WTC11 (cell line): Measurements from ENCODE around the gene CCDC83. TPM values are rescaled to one million over a fixed set of nuclear protein-coding genes. Genes with fewer than 3 reads are reported as not detected.

Experiments used
- ATAC-seq: fragments of 200-7000 bp; cut with Tn5 transposase; 2 replicates; pipeline ENCODE4 v1.10.0; 2021; ENCODE audit warnings: mild to moderate bottlenecking, moderate library complexity
- CTCF ChIA-PET: fragments of 300-600 bp; sonication (Branson Sonifier 250); formaldehyde crosslinking; loops from one replicate; lab custom pipeline; 2021; ENCODE audit warnings: antibody characterized with exemption; lab: Charles Lee
- POLR2A ChIA-PET: fragments of 350-600 bp; sonication (Branson Sonifier 250); formaldehyde crosslinking; loops from one replicate; lab custom pipeline; 2021; ENCODE audit warnings: antibody characterized with exemption; lab: Charles Lee
- DNase-seq: peaks from one replicate; pipeline ENCODE4 v3.0.0; 2021; ENCODE audit warnings: low spot score
- H3K27ac Mint-ChIP-seq: 2 replicates; pipeline ENCODE4 v1.8.0; 2021; ENCODE audit warnings: mixed read lengths
- H3K27me3 Mint-ChIP-seq: 2 replicates; pipeline ENCODE4 v1.8.0; 2021; ENCODE audit warnings: low read depth, mild to moderate bottlenecking, moderate library complexity, mixed read lengths
- H3K36me3 Mint-ChIP-seq: 2 replicates; pipeline ENCODE4 v1.8.0; 2021; ENCODE audit warnings: mixed read lengths
- H3K4me1 Mint-ChIP-seq: 2 replicates; pipeline ENCODE4 v1.8.0; 2022; ENCODE audit warnings: mixed read lengths
- H3K4me3 Mint-ChIP-seq: 2 replicates; pipeline ENCODE4 v1.8.0; 2021; ENCODE audit warnings: mild to moderate bottlenecking, moderate library complexity, mixed read lengths
- H3K9me3 Mint-ChIP-seq: 2 replicates; pipeline ENCODE4 v1.8.0; 2021; ENCODE audit warnings: mixed read lengths
- ATF1 ChIP-seq: sonication (generic); formaldehyde crosslinking; IDR thresholded peaks from 2 replicates; pipeline ENCODE4 v1.8.1; 2023; ENCODE audit warnings: mild to moderate bottlenecking, moderate library complexity, missing genetic modification reagents
- E2F1 ChIP-seq: sonication (generic); formaldehyde crosslinking; IDR thresholded peaks from 2 replicates; pipeline ENCODE4 v1.8.0; 2022; ENCODE audit warnings: mild to moderate bottlenecking, missing genetic modification reagents
- EMX1 ChIP-seq: fragments of 250-450 bp; sonication (Bioruptor Pico); IDR thresholded peaks from 2 replicates; pipeline ENCODE4 v1.8.0; 2021; ENCODE audit warnings: mild to moderate bottlenecking
- IRF2 ChIP-seq: sonication (generic); formaldehyde crosslinking; IDR thresholded peaks from 2 replicates; pipeline ENCODE4 v1.8.0; 2022; ENCODE audit warnings: low read depth, missing genetic modification reagents, borderline replicate concordance
- JUN ChIP-seq: sonication (generic); formaldehyde crosslinking; IDR thresholded peaks from 2 replicates; pipeline ENCODE4 v1.8.0; 2023; ENCODE audit warnings: mild to moderate bottlenecking, missing genetic modification reagents
- MYBL2 ChIP-seq: sonication (generic); formaldehyde crosslinking; IDR thresholded peaks from 2 replicates; pipeline ENCODE4 v1.8.1; 2023; ENCODE audit warnings: mild to moderate bottlenecking, moderate library complexity, missing genetic modification reagents
- PRRX2 ChIP-seq: fragments of 250-450 bp; sonication (Bioruptor Pico); IDR thresholded peaks from 2 replicates; pipeline ENCODE4 v1.8.0; 2021; ENCODE audit warnings: mild to moderate bottlenecking
- SMAD3 ChIP-seq: sonication (generic); formaldehyde crosslinking; IDR thresholded peaks from 2 replicates; pipeline ENCODE4 v1.8.0; 2022; ENCODE audit warnings: missing genetic modification reagents, mild to moderate bottlenecking, borderline replicate concordance
- SOX15 ChIP-seq: fragments of 250-450 bp; sonication (Bioruptor Pico); IDR thresholded peaks from 2 replicates; pipeline ENCODE4 v1.9.0; 2021; ENCODE audit warnings: mild to moderate bottlenecking
- STAT6 ChIP-seq: sonication (generic); formaldehyde crosslinking; conservative IDR thresholded peaks from 2 replicates; pipeline ENCODE4 v1.8.1; 2023; ENCODE audit warnings: mild to moderate bottlenecking, low read depth, missing genetic modification reagents, moderate library complexity
- USF2 ChIP-seq: sonication (generic); formaldehyde crosslinking; IDR thresholded peaks from 2 replicates; pipeline ENCODE4 v1.8.1; 2023; ENCODE audit warnings: mild to moderate bottlenecking, missing genetic modification reagents, moderate library complexity
- ZNF232 ChIP-seq: sonication (generic); formaldehyde crosslinking; IDR thresholded peaks from 2 replicates; pipeline ENCODE4 v1.8.0; 2022; ENCODE audit warnings: mild to moderate bottlenecking, missing genetic modification reagents
- ZNF263 ChIP-seq: sonication (generic); formaldehyde crosslinking; IDR thresholded peaks from 2 replicates; pipeline ENCODE4 v1.8.1; 2022; ENCODE audit warnings: low read depth, mild to moderate bottlenecking, moderate library complexity, missing genetic modification reagents
- ZNF317 ChIP-seq: sonication (generic); formaldehyde crosslinking; IDR thresholded peaks from 2 replicates; pipeline ENCODE4 v1.8.1; 2023; ENCODE audit warnings: low read depth, mild to moderate bottlenecking, moderate library complexity, missing genetic modification reagents, borderline replicate concordance
- ZNF396 ChIP-seq: fragments of 250-450 bp; sonication (Bioruptor Pico); IDR thresholded peaks from 2 replicates; pipeline ENCODE4 v1.8.0; 2021; ENCODE audit warnings: mild to moderate bottlenecking, moderate library complexity, borderline replicate concordance
- ZNF671 ChIP-seq: fragments of 250-450 bp; sonication (Bioruptor Pico); IDR thresholded peaks from 2 replicates; pipeline ENCODE4 v1.8.0; 2021; ENCODE audit warnings: mild to moderate bottlenecking
- total RNA-seq: library from RNA; stranded (reverse); gene quantifications from 3 replicates; pipeline ENCODE4 v1.2.3, GENCODE V29; 2021
- TF ChIP-seq, protein P1 (sequence below): sonication (generic); formaldehyde crosslinking; IDR thresholded peaks from 2 replicates; pipeline ENCODE4 v1.8.0; 2022; ENCODE audit warnings: mild to moderate bottlenecking, missing genetic modification reagents
- TF ChIP-seq, protein P2 (sequence below): fragments of 250-450 bp; sonication (Bioruptor Pico); IDR thresholded peaks from 2 replicates; pipeline ENCODE4 v1.9.0; 2021; ENCODE audit warnings: moderate library complexity, mild to moderate bottlenecking, inconsistent platforms, borderline replicate concordance
- TF ChIP-seq, protein P3 (sequence below): sonication (generic); formaldehyde crosslinking; IDR thresholded peaks from 2 replicates; pipeline ENCODE4 v1.8.1; 2022; ENCODE audit warnings: mild to moderate bottlenecking, missing genetic modification reagents, moderate library complexity, borderline replicate concordance
- TF ChIP-seq, protein P4 (sequence below): sonication (generic); formaldehyde crosslinking; IDR thresholded peaks from 2 replicates; pipeline ENCODE4 v1.8.0; 2023; ENCODE audit warnings: missing genetic modification reagents, mild to moderate bottlenecking, borderline replicate concordance

The CCDC83 gene
- total RNA-seq, 1 experiment from 2014 or later: not detected

DNA sequence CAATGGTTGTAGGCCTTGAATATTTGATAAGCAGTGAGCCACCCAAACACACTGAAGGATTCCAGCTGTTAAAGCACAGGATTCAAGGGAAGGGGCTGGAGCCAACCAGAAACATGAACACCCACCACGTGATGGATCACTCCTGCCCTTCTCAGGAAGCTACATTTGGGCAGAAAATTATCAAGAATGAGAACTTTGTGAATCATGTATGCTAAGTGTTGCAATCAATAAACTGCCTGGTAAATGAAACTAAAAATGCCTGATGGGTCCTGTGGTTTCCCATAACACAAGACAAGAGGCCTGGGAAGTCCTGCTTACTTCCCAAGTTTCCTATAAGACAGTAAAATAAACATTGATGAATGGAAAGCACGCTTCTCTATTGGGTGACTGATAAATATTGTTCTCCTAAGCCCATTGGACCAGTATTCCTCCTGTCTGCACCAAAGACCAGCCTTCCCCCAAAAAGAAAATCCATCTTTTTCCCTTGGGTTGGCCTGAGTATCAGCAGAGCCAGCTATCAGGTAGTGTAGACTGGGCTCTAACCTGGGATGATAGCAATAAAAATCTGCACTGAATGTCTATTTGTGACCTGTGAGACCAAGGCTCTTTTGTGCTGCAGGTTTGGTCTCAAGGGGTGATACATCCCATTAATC lies 98.4 kb downstream of the CCDC83 start:
- DNase-seq: no peak
- no peak for ATAC-seq

GRCh38 chr11:85955531-85955930 lies 100.3 kb downstream of the CCDC83 start:
- ATAC-seq (no peak), DNase-seq (no peak)
- Mint-ChIP-seq H3K36me3 (peaks cover 31% of the 10 kb centered on the region), H3K27ac (0 out of 2 replicates have a peak overlapping the region, but pooled peaks have one; percentile 6), H3K4me3 (no peak overlapping the region), H3K9me3 (peaks cover 6% of the 10 kb centered on the region)
- POLR2A ChIA-PET: no interaction called here
- TF ChIP-seq IRF2: no peak
- no peak for TF ChIP-seq SOX15 (CRISPR knock-in tag)
- TF ChIP-seq ZNF263 (CRISPR knock-in tag): no peak
- no peak for TF ChIP-seq ZNF671
- TF ChIP-seq MYBL2 (CRISPR knock-in tag): no peak
- TF ChIP-seq EMX1: no peak
- no peak for TF ChIP-seq ZNF396 (CRISPR knock-in tag)
- no peak for TF ChIP-seq PRRX2
- no peak for TF ChIP-seq USF2 (CRISPR knock-in tag)
- TF ChIP-seq, all 79 proteins: peak for 0
- no peaks in the 10 kb centered on the region for H3K4me1 Mint-ChIP-seq
- CTCF ChIA-PET: no interaction called here
- no peaks in the 10 kb centered on the region for H3K27me3 Mint-ChIP-seq

More for the DNA sequence above, 98.4 kb downstream of the CCDC83 start:
- ChIA-PET POLR2A (no interaction called here), CTCF (interaction anchor here (0.6 kb wide), 1 partner anchor 338 kb away, joined by 3 read pairs; no protein-coding TSS in a partner anchor)
- Mint-ChIP-seq H3K4me1 (no peaks in the 10 kb centered on the region), H3K27me3 (no peaks in the 10 kb centered on the region), H3K36me3 (peaks cover 22% of the 10 kb centered on the region), H3K4me3 (no peak overlapping the region), H3K9me3 (peaks cover 6% of the 10 kb centered on the region), H3K27ac (no peak overlapping the region)
- TF ChIP-seq, protein P1, sequence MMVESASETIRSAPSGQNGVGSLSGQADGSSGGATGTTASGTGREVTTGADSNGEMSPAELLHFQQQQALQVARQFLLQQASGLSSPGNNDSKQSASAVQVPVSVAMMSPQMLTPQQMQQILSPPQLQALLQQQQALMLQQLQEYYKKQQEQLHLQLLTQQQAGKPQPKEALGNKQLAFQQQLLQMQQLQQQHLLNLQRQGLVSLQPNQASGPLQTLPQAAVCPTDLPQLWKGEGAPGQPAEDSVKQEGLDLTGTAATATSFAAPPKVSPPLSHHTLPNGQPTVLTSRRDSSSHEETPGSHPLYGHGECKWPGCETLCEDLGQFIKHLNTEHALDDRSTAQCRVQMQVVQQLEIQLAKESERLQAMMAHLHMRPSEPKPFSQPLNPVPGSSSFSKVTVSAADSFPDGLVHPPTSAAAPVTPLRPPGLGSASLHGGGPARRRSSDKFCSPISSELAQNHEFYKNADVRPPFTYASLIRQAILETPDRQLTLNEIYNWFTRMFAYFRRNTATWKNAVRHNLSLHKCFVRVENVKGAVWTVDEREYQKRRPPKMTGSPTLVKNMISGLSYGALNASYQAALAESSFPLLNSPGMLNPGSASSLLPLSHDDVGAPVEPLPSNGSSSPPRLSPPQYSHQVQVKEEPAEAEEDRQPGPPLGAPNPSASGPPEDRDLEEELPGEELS (CRISPR knock-in tag): no peak
- no peak for TF ChIP-seq JUN (CRISPR knock-in tag)
- no peak for TF ChIP-seq SMAD3 (CRISPR knock-in tag)
- TF ChIP-seq, protein P2, sequence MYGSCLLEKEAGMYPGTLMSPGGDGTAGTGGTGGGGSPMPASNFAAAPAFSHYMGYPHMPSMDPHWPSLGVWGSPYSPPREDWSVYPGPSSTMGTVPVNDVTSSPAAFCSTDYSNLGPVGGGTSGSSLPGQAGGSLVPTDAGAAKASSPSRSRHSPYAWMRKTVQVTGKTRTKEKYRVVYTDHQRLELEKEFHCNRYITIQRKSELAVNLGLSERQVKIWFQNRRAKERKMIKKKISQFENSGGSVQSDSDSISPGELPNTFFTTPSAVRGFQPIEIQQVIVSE: no peak
- no peak for TF ChIP-seq ZNF232
- no peak for TF ChIP-seq ZNF317

GRCh38 chr11:85960678-85961077 lies 105.5 kb downstream of the CCDC83 start:
- Mint-ChIP-seq H3K4me3 (no peak overlapping the region), H3K27ac (no peak overlapping the region), H3K27me3 (no peaks in the 10 kb centered on the region), H3K4me1 (peaks cover 3% of the 10 kb centered on the region; the same call in 1 of the 2 replicates), H3K36me3 (peaks cover 24% of the 10 kb centered on the region), H3K9me3 (no peaks in the 10 kb centered on the region)
- no peak for DNase-seq
- POLR2A ChIA-PET: no interaction called here
- CTCF ChIA-PET: no interaction called here
- no peak for ATAC-seq
- TF ChIP-seq, protein P3, sequence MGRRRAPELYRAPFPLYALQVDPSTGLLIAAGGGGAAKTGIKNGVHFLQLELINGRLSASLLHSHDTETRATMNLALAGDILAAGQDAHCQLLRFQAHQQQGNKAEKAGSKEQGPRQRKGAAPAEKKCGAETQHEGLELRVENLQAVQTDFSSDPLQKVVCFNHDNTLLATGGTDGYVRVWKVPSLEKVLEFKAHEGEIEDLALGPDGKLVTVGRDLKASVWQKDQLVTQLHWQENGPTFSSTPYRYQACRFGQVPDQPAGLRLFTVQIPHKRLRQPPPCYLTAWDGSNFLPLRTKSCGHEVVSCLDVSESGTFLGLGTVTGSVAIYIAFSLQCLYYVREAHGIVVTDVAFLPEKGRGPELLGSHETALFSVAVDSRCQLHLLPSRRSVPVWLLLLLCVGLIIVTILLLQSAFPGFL (CRISPR knock-in tag): no peak
- no peak for TF ChIP-seq ATF1
- TF ChIP-seq E2F1 (CRISPR knock-in tag): no peak
- TF ChIP-seq STAT6: no peak
- TF ChIP-seq, protein P4, sequence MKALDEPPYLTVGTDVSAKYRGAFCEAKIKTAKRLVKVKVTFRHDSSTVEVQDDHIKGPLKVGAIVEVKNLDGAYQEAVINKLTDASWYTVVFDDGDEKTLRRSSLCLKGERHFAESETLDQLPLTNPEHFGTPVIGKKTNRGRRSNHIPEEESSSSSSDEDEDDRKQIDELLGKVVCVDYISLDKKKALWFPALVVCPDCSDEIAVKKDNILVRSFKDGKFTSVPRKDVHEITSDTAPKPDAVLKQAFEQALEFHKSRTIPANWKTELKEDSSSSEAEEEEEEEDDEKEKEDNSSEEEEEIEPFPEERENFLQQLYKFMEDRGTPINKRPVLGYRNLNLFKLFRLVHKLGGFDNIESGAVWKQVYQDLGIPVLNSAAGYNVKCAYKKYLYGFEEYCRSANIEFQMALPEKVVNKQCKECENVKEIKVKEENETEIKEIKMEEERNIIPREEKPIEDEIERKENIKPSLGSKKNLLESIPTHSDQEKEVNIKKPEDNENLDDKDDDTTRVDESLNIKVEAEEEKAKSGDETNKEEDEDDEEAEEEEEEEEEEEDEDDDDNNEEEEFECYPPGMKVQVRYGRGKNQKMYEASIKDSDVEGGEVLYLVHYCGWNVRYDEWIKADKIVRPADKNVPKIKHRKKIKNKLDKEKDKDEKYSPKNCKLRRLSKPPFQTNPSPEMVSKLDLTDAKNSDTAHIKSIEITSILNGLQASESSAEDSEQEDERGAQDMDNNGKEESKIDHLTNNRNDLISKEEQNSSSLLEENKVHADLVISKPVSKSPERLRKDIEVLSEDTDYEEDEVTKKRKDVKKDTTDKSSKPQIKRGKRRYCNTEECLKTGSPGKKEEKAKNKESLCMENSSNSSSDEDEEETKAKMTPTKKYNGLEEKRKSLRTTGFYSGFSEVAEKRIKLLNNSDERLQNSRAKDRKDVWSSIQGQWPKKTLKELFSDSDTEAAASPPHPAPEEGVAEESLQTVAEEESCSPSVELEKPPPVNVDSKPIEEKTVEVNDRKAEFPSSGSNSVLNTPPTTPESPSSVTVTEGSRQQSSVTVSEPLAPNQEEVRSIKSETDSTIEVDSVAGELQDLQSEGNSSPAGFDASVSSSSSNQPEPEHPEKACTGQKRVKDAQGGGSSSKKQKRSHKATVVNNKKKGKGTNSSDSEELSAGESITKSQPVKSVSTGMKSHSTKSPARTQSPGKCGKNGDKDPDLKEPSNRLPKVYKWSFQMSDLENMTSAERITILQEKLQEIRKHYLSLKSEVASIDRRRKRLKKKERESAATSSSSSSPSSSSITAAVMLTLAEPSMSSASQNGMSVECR (CRISPR knock-in tag): no peak
